SK-N-SH treated with all-trans-retinoic acid at 6 μM for 48 hours (cell line): ENCODE data around the gene TMEM240.
A peak's percentile ranks its signal among the peaks of the same experiment; 100 is the strongest.

Experiments used
- ATAC-seq: fragments of 200-7000 bp; cut with Tn5 transposase; 3 replicates; pipeline ENCODE4 v1.9.1; 2020; ENCODE audit warnings: mild to moderate bottlenecking, moderate library complexity
- ARNTL ChIP-seq: fragments of 450-650 bp; formaldehyde crosslinking; IDR thresholded peaks from 2 replicates; pipeline ENCODE4 v1.5.0; 2020; ENCODE audit warnings: low read depth, mild to moderate bottlenecking, moderate library complexity, borderline replicate concordance
- BACH2 ChIP-seq: fragments of 250-450 bp; sonication (Bioruptor Pico); IDR thresholded peaks from 2 replicates; pipeline ENCODE4 v1.9.0; 2021; ENCODE audit warnings: mild to moderate bottlenecking, borderline replicate concordance
- CREB5 ChIP-seq: fragments of 250-450 bp; sonication (Bioruptor Pico); IDR thresholded peaks from 2 replicates; pipeline ENCODE4 v1.5.1; 2020; ENCODE audit warnings: low read depth, mild to moderate bottlenecking, moderate library complexity
- CSDC2 ChIP-seq: fragments of 250-450 bp; sonication (Bioruptor Pico); IDR thresholded peaks from 2 replicates; pipeline ENCODE4 v1.5.0; 2020; ENCODE audit warnings: mild to moderate bottlenecking, moderate library complexity
- ESRRG ChIP-seq: fragments of 250-450 bp; sonication (Bioruptor Pico); IDR thresholded peaks from 2 replicates; pipeline ENCODE4 v1.6.1; 2021; ENCODE audit warnings: mild to moderate bottlenecking
- GLIS3 ChIP-seq: fragments of 250-450 bp; sonication (Bioruptor Pico); IDR thresholded peaks from 2 replicates; pipeline ENCODE4 v1.5.0; 2020; ENCODE audit warnings: mild to moderate bottlenecking, moderate library complexity
- ISL1 ChIP-seq: fragments of 250-450 bp; sonication (Bioruptor Pico); IDR thresholded peaks from 2 replicates; pipeline ENCODE4 v2.1.2; 2022; ENCODE audit warnings: mild to moderate bottlenecking, moderate library complexity
- OSR1 ChIP-seq: fragments of 250-450 bp; sonication (Bioruptor Pico); IDR thresholded peaks from 2 replicates; pipeline ENCODE4 v1.8.0; 2022; ENCODE audit warnings: moderate library complexity, mild to moderate bottlenecking, inconsistent platforms
- POU6F1 ChIP-seq: fragments of 250-450 bp; sonication (Bioruptor Pico); IDR thresholded peaks from 2 replicates; pipeline ENCODE4 v1.8.0; 2021; ENCODE audit warnings: low read depth, mild to moderate bottlenecking, moderate library complexity, borderline replicate concordance
- PPARA ChIP-seq: fragments of 250-450 bp; sonication (Bioruptor Pico); IDR thresholded peaks from 2 replicates; pipeline ENCODE4 v1.5.0; 2020; ENCODE audit warnings: mild to moderate bottlenecking, borderline replicate concordance
- RARB ChIP-seq: fragments of 250-450 bp; sonication (Bioruptor Pico); IDR thresholded peaks from 2 replicates; pipeline ENCODE4 v1.8.0; 2021; ENCODE audit warnings: mild to moderate bottlenecking, moderate library complexity
- SNAI2 ChIP-seq: fragments of 250-450 bp; sonication (Bioruptor Pico); IDR thresholded peaks from 2 replicates; pipeline ENCODE4 v1.5.0; 2020; ENCODE audit warnings: mild to moderate bottlenecking, moderate library complexity
- TCF4 ChIP-seq: fragments of 250-450 bp; sonication (Bioruptor Pico); IDR thresholded peaks from 2 replicates; pipeline ENCODE4 v1.8.0; 2021; ENCODE audit warnings: mild to moderate bottlenecking, moderate library complexity, borderline replicate concordance
- TOX ChIP-seq: fragments of 250-450 bp; sonication (Bioruptor Pico); IDR thresholded peaks from 2 replicates; pipeline ENCODE4 v1.8.0; 2021; ENCODE audit warnings: mild to moderate bottlenecking, moderate library complexity, borderline replicate concordance
- ZC3H10 ChIP-seq: fragments of 250-450 bp; sonication (Bioruptor Pico); IDR thresholded peaks from 2 replicates; pipeline ENCODE4 v1.5.1; 2021; ENCODE audit warnings: mild to moderate bottlenecking, moderate library complexity
- ZFP3 ChIP-seq: fragments of 250-450 bp; sonication (Bioruptor Pico); IDR thresholded peaks from 2 replicates; pipeline ENCODE4 v1.5.0; 2020; ENCODE audit warnings: mild to moderate bottlenecking, moderate library complexity
- ZFP30 ChIP-seq: fragments of 450-650 bp; formaldehyde crosslinking; IDR thresholded peaks from 2 replicates; pipeline ENCODE4 v1.5.0; 2022; ENCODE audit warnings: mild to moderate bottlenecking, moderate library complexity
- ZNF565 ChIP-seq: fragments of 450-650 bp; formaldehyde crosslinking; conservative IDR thresholded peaks from 2 replicates; pipeline ENCODE4 v1.5.0; 2020; ENCODE audit warnings: low read depth, mild to moderate bottlenecking, moderate library complexity
- ZNF70 ChIP-seq: fragments of 450-650 bp; formaldehyde crosslinking; IDR thresholded peaks from 2 replicates; pipeline ENCODE4 v1.5.0; 2020; ENCODE audit warnings: mild to moderate bottlenecking, moderate library complexity
- ZNF8 ChIP-seq: fragments of 450-650 bp; formaldehyde crosslinking; IDR thresholded peaks from 2 replicates; pipeline ENCODE4 v1.5.0; 2020; ENCODE audit warnings: mild to moderate bottlenecking, moderate library complexity
- TF ChIP-seq, protein P1 (sequence below): fragments of 250-450 bp; sonication (Bioruptor Pico); IDR thresholded peaks from 2 replicates; pipeline ENCODE4 v1.8.0; 2020; ENCODE audit warnings: mild to moderate bottlenecking, moderate library complexity, borderline replicate concordance
- TF ChIP-seq, protein P2 (sequence below): fragments of 250-450 bp; sonication (Bioruptor Pico); IDR thresholded peaks from 2 replicates; pipeline ENCODE4 v1.5.0; 2020; ENCODE audit warnings: mild to moderate bottlenecking, moderate library complexity

Gene TMEM240

DNA sequence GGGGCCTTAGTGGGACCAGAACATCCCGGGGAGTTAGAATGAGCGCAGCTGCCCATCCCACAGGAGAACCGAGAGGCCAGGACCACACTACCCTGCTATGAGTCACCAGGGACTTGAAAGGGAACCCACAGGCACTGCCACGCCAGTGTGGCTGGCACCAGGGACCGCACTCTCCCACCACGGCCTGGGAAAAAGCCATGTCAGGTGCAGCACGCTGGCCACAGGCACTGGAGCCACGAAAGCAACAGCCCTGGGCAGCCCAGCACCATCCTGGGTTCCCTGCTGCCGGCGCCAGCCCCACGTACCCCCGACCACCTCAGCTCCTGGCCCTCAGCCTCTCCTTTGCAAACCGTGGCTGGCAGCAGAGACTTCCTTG lies 14.1 kb upstream of the TMEM240 start:
- peak; percentile 6 for ATAC-seq
- TF ChIP-seq, protein P1, sequence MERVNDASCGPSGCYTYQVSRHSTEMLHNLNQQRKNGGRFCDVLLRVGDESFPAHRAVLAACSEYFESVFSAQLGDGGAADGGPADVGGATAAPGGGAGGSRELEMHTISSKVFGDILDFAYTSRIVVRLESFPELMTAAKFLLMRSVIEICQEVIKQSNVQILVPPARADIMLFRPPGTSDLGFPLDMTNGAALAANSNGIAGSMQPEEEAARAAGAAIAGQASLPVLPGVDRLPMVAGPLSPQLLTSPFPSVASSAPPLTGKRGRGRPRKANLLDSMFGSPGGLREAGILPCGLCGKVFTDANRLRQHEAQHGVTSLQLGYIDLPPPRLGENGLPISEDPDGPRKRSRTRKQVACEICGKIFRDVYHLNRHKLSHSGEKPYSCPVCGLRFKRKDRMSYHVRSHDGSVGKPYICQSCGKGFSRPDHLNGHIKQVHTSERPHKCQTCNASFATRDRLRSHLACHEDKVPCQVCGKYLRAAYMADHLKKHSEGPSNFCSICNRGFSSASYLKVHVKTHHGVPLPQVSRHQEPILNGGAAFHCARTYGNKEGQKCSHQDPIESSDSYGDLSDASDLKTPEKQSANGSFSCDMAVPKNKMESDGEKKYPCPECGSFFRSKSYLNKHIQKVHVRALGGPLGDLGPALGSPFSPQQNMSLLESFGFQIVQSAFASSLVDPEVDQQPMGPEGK (CRISPR knock-in tag), result no peak
- TF ChIP-seq ARNTL (no peak), PPARA (CRISPR knock-in tag) (no peak), ZNF70 (no peak), GLIS3 (CRISPR knock-in tag) (no peak), ZC3H10 (CRISPR knock-in tag) (no peak), CREB5 (CRISPR knock-in tag) (no peak), OSR1 (CRISPR knock-in tag) (no peak), ZNF565 (CRISPR knock-in tag) (no peak), TCF4 (CRISPR knock-in tag) (no peak), ISL1 (CRISPR knock-in tag) (no peak), POU6F1 (no peak), ZFP3 (CRISPR knock-in tag) (no peak), CSDC2 (no peak), ZFP30 (CRISPR knock-in tag) (no peak), BACH2 (CRISPR knock-in tag) (no peak), TOX (CRISPR knock-in tag) (no peak), ZNF8 (CRISPR knock-in tag) (no peak)
- TF ChIP-seq, protein P2, sequence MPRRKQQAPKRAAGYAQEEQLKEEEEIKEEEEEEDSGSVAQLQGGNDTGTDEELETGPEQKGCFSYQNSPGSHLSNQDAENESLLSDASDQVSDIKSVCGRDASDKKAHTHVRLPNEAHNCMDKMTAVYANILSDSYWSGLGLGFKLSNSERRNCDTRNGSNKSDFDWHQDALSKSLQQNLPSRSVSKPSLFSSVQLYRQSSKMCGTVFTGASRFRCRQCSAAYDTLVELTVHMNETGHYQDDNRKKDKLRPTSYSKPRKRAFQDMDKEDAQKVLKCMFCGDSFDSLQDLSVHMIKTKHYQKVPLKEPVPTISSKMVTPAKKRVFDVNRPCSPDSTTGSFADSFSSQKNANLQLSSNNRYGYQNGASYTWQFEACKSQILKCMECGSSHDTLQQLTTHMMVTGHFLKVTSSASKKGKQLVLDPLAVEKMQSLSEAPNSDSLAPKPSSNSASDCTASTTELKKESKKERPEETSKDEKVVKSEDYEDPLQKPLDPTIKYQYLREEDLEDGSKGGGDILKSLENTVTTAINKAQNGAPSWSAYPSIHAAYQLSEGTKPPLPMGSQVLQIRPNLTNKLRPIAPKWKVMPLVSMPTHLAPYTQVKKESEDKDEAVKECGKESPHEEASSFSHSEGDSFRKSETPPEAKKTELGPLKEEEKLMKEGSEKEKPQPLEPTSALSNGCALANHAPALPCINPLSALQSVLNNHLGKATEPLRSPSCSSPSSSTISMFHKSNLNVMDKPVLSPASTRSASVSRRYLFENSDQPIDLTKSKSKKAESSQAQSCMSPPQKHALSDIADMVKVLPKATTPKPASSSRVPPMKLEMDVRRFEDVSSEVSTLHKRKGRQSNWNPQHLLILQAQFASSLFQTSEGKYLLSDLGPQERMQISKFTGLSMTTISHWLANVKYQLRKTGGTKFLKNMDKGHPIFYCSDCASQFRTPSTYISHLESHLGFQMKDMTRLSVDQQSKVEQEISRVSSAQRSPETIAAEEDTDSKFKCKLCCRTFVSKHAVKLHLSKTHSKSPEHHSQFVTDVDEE (CRISPR knock-in tag), result no peak

GRCh38 chr1:1553821-1554494 lies 13.5 kb upstream of the TMEM240 start:
- TF ChIP-seq TOX (CRISPR knock-in tag) (no peak), PPARA (CRISPR knock-in tag) (no peak), TCF4 (CRISPR knock-in tag) (no peak), ZFP30 (CRISPR knock-in tag) (no peak), ZNF70 (no peak), ARNTL (no peak)
- ATAC-seq, result no peak

DNA sequence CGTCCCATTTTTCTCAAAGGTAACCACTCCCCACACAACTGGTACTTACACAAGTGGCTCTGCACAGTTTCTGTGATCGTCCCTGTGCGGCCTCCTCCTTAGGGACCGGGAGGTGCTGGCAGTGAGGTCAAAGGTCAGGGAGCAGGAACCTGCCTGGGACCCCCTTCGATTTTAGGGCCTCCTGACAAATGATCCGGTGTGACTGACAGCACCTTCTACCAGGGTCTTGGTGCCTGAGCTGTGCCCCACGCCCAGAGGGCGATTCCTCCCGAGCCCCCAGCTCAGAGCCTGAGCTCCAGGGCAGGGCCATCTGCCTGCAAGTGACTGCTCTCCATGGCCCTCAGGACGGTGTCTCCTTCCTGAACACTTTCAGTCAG lies 11.8 kb upstream of the TMEM240 start:
- no peak for ATAC-seq
- TF ChIP-seq PPARA (CRISPR knock-in tag) (no peak), ZNF8 (CRISPR knock-in tag) (no peak), BACH2 (CRISPR knock-in tag) (no peak), GLIS3 (CRISPR knock-in tag) (no peak), ESRRG (CRISPR knock-in tag) (no peak), SNAI2 (CRISPR knock-in tag) (no peak), TOX (CRISPR knock-in tag) (no peak), ISL1 (CRISPR knock-in tag) (no peak), ZNF565 (CRISPR knock-in tag) (no peak), ARNTL (no peak), RARB (CRISPR knock-in tag) (no peak), CSDC2 (no peak), CREB5 (CRISPR knock-in tag) (no peak), ZC3H10 (CRISPR knock-in tag) (no peak), POU6F1 (no peak)
- TF ChIP-seq, protein P2 (CRISPR knock-in tag), result no peak
